Stomach (tissue), 9 donors: ENCODE results near the gene CHIC2. TPM values are rescaled to one million over a fixed set of nuclear protein-coding genes. Genes with fewer than 3 reads are reported as not detected.
"Not testable (repeated sequence)": the region's sequence is repeated elsewhere in the genome, so short reads cannot be mapped to it uniquely, and the experiment has no call there.

Source experiments
- DNase-seq, 2 donors: peaks; one replicate each; pipeline versions ENCODE4 v3.0.0 to v3.0.0-alpha.2; 2013 to 2019
- H3K27ac ChIP-seq, 5 donors: fragments of 200-600 bp in 4 of 5; sonication (generic) in 4 of 5; one replicate each; pipeline ENCODE4 v1.5.1; 2013 to 2019; ENCODE audit warnings: mild to moderate bottlenecking in 1 of 5, moderate library complexity in 1 of 5
- H3K27me3 ChIP-seq, 3 donors: fragments of 200-600 bp; sonication (generic); one replicate each; pipeline ENCODE4 v1.5.1; 2017 to 2019; ENCODE audit warnings: mixed run types in 1 of 3
- H3K36me3 ChIP-seq, 4 donors: fragments of 200-600 bp; sonication (generic); 1 replicate in 3 of 4; 2 replicates in 1 of 4; pipeline ENCODE4 v1.5.1; 2016 to 2019
- H3K4me1 ChIP-seq, 4 donors: fragments of 200-600 bp; sonication (generic); one replicate each; pipeline ENCODE4 v1.5.1; 2016 to 2019
- H3K4me3 ChIP-seq, 4 donors: fragments of 200-600 bp; sonication (generic) in 3 of 4; one replicate each; pipeline ENCODE4 v1.5.1; 2016 to 2019; ENCODE audit warnings: mild to moderate bottlenecking in 1 of 4
- H3K9me3 ChIP-seq, 4 donors: fragments of 200-600 bp; sonication (generic); one replicate each; pipeline ENCODE4 v1.5.1; 2016 to 2019
- EP300 ChIP-seq: sonication (generic); formaldehyde crosslinking; IDR thresholded peaks from one replicate; pipeline ENCODE4 v1.6.1; 2017; ENCODE audit warnings: antibody characterized with exemption
- POLR2A ChIP-seq, 4 donors: fragments of 450-650 bp; IDR thresholded peaks; one replicate each; pipeline ENCODE4 v1.6.1; 2016; ENCODE audit warnings: antibody characterized with exemption in 4 of 4, control low read depth in 2 of 4, mild to moderate bottlenecking in 1 of 4, moderate library complexity in 1 of 4
- POLR2AphosphoS5 ChIP-seq, 3 donors: sonication (generic); formaldehyde crosslinking; IDR thresholded peaks; one replicate each; pipeline ENCODE4 v1.6.1; 2016; ENCODE audit warnings: antibody characterized with exemption in 3 of 3
- WGBS, 5 donors: extraction: QIAGEN DNeasy Blood & Tissue Kit in 3 of 5; methylation state at CpG; one replicate each; pipeline versions ENCODE4 v1.1.5 to v1.1.7; 2013 to 2018; 5-methylcytosine and 5-hydroxymethylcytosine counted together
- intact Hi-C: fragments of 100-400 bp; cut with DNase I; formaldehyde crosslinking; loops from one replicate; pipeline ENCODE4 v1.15.1; 2023; ENCODE audit warnings: low total_unique reads
- polyA plus RNA-seq, 3 donors: library from polyadenylated mRNA; stranded (reverse); fragments of 200-250 nt; gene quantifications; one replicate each; pipeline ENCODE4 v1.2.3, GENCODE V29; 2013
- total RNA-seq, 5 donors: library from RNA; depleted of rRNA; stranded (reverse); fragments of >200 nt; gene quantifications; one replicate each; pipeline versions ENCODE4 v1.1.0 to v1.2.3, GENCODE V29; 2014 to 2016
- TF ChIP-seq, protein P1 (sequence below), 7 experiments: fragments of 450-650 bp in 4 of 7; fragments of 200-600 bp in 3 of 7; sonication (generic) in 3 of 7; IDR thresholded peaks; one replicate each; pipeline ENCODE4 v1.5.1; 2016 to 2019; ENCODE audit warnings: antibody characterized with exemption in 7 of 7, control low read depth in 2 of 7, mild to moderate bottlenecking in 1 of 7
- donor health status: healthy with polysubstance abuse.
- donor health status: Bipolar disorder and iron deficiency.
- donor health status: healthy.

CHIC2 gene
- total and polyA plus RNA-seq, 8 donors = 9.8 to 128 (median 27.2) TPM

DNA sequence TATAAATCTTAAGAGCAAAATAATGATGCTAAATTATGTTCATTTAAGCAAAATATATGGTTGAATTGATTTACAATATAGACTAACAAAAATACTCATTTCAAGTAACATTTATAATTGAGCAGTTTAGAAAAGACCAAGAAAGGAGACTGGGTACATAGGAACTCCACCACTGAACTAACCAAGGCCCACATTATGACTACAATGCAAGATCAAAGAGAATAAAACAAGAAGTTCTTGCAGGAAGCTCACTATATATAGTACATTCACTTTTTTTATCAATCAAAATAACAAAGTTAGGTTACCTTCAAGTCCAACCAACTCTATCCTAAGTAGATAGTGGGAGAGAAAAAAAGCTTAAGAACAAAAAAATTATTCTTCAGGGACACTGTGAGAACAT, 8.0 kb downstream of the CHIC2 start:
- Histone ChIP-seq H3K27ac (no peak overlapping the region), H3K4me1 (peaks cover 17 to 91% (median 47%) of the 10 kb centered on the region in 4 donors)
- TF ChIP-seq POLR2A (IDR thresholded peaks at IDR 0.05) (no peak), POLR2AphosphoS5 (IDR thresholded peaks at IDR 0.05) (no peak), EP300 (no peak)
- TF ChIP-seq, protein P1, sequence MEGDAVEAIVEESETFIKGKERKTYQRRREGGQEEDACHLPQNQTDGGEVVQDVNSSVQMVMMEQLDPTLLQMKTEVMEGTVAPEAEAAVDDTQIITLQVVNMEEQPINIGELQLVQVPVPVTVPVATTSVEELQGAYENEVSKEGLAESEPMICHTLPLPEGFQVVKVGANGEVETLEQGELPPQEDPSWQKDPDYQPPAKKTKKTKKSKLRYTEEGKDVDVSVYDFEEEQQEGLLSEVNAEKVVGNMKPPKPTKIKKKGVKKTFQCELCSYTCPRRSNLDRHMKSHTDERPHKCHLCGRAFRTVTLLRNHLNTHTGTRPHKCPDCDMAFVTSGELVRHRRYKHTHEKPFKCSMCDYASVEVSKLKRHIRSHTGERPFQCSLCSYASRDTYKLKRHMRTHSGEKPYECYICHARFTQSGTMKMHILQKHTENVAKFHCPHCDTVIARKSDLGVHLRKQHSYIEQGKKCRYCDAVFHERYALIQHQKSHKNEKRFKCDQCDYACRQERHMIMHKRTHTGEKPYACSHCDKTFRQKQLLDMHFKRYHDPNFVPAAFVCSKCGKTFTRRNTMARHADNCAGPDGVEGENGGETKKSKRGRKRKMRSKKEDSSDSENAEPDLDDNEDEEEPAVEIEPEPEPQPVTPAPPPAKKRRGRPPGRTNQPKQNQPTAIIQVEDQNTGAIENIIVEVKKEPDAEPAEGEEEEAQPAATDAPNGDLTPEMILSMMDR (IDR thresholded peaks at IDR 0.05) = no peak

DNA sequence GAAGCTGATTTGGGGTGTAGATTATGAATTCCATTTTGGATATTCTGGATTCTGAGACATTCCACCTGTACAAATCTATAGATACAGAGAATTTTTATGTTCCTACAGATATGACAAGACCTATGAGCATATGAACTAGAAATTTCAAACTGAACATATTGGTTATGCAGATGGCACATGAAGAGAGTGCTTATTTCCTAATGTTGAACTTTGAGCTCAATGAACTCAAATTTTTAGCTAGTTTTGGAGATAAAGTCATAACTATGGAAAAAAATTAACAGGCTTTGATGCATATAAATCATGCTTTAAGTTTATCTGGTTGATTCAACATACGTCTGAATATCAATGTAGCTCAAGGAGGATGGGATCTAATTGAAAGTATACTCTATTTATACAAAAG, 8.9 kb downstream of the CHIC2 start:
- H3K27ac ChIP-seq = no peak overlapping the region

More for the DNA sequence above, 8.0 kb downstream of the CHIC2 start:
- H3K4me3 ChIP-seq = no peak overlapping the region
- no peaks in the 10 kb centered on the region for H3K36me3 ChIP-seq
- H3K9me3 ChIP-seq = no peaks in the 10 kb centered on the region
- intact Hi-C loops = no loop called here
- DNase-seq = no peak
- H3K27me3 ChIP-seq = no peaks in the 10 kb centered on the region

DNA sequence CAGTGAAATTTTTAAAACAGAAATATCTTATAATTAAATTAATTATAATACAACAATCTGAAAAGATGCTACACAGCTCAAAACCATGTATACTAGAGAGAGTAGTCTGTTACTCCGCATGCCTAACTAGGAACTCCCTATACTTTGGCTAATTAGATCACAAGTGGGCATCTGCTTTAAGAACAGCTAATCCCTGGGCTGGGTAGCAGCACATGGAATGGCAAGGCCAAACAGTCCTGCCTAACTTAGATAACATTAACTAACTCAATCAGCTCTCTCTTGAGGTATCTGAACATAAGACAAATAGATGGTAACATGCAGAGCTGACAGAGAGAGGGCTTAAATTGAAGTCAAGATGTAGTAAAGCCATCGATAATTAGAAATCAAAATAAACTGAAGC, 9.9 kb downstream of the CHIC2 start:
- Histone ChIP-seq H3K4me1 (peaks cover 19 to 91% (median 49%) of the 10 kb centered on the region in 4 donors), H3K36me3 (no peaks in the 10 kb centered on the region), H3K9me3 (no peaks in the 10 kb centered on the region), H3K27ac (no peak overlapping the region), H3K27me3 (no peaks in the 10 kb centered on the region), H3K4me3 (no peak overlapping the region)
- intact Hi-C loops = no loop called here
- TF ChIP-seq POLR2AphosphoS5 (IDR thresholded peaks at IDR 0.05) (no peak), POLR2A (IDR thresholded peaks at IDR 0.05) (no peak), EP300 (no peak)
- TF ChIP-seq, protein P1 (IDR thresholded peaks at IDR 0.05) = no peak
- WGBS, 5 donors = 94 to 100% (median 95%) methylated on average over 2 of the region's 2 CpGs
- no peak for DNase-seq

More for the DNA sequence above, 8.9 kb downstream of the CHIC2 start:
- H3K9me3 ChIP-seq = no peaks in the 10 kb centered on the region
- intact Hi-C loops = no loop called here
- H3K27me3 ChIP-seq = no peaks in the 10 kb centered on the region
- no peak for DNase-seq
- 91 to 98% (median 95%) methylated on average over 1 of the region's 1 CpG for WGBS, 5 donors
- TF ChIP-seq EP300 = no peak
- TF ChIP-seq POLR2A (IDR thresholded peaks at IDR 0.05) = no peak
- TF ChIP-seq, protein P1 (IDR thresholded peaks at IDR 0.05) = no peak
- TF ChIP-seq POLR2AphosphoS5 (IDR thresholded peaks at IDR 0.05) = no peak
- H3K36me3 ChIP-seq = no peaks in the 10 kb centered on the region
- H3K4me1 ChIP-seq = peaks cover 15 to 91% (median 47%) of the 10 kb centered on the region in 4 donors
- H3K4me3 ChIP-seq = no peak overlapping the region

DNA sequence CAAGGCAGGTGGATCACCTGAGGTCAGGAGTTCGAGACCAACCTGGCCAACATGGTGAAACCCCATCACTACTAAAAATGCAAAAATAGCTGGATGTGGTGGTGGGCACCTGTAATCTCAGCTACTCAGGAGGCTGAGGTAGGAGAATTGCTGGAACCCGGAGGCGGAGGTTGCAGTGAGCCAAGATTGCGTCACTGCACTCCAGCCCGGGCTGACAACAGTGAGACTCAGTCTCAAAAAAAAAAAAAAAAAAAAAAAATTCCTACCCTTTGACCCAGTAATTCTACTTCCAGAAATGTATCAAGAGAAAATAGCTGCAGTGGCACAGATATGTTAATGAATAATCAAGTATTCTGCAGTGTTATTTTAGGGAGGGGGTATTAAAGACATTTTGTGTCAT, 11.1 kb downstream of the CHIC2 start:
- H3K4me1 ChIP-seq = peaks cover 19 to 84% (median 46%) of the 10 kb centered on the region in 4 donors
- DNase-seq, H3K27ac ChIP-seq, H3K36me3 ChIP-seq, intact Hi-C loops, H3K9me3 ChIP-seq, H3K27me3 ChIP-seq, H3K4me3 ChIP-seq: not testable (repeated sequence)
- WGBS, 5 donors = 79 to 87% (median 84%) methylated on average over 5 of the region's 5 CpGs

DNA sequence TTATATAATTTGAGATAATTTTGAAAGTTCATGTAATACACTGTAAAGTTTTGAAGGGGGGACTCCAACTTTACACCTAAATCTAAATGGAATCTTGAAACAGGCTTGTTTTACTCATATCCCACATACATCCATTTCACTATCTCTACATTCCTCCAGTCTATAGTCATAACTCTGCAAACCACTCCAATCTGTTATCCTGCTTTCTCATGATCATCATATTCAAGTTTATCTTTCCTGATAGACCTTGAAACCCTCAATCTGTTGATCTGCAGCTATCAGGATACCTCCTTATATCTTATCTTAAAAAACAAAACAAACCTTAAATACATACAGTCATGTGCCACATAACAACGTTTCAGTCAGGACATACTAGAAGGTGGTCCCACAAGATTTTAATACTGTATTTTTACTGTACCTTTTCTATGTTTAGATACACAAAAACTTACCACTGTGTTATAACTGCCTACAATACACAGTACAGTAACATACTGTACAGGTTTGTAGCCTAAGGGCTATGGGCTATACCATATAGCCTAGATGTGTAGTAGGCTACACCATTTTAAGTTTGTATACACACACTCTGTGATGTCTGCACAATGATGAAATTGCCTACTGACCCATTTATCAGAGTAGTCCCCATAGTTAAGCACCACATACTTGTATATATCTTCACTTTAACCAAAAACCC, 14.0 kb downstream of the CHIC2 start:
- WGBS, 5 donors = 11 to 34% (median 25%) methylated on average over 1 of the region's 1 CpG
- no peak overlapping the region for H3K4me3 ChIP-seq
- H3K36me3 ChIP-seq = peaks cover 0 to 15% (median 12%) of the 10 kb centered on the region in 4 donors
- TF ChIP-seq EP300 = no peak
- TF ChIP-seq POLR2AphosphoS5 (IDR thresholded peaks at IDR 0.05) = no peak
- TF ChIP-seq, protein P1 (IDR thresholded peaks at IDR 0.05) = no peak
- TF ChIP-seq POLR2A (IDR thresholded peaks at IDR 0.05) = no peak
- H3K27ac ChIP-seq = no peak overlapping the region
- no peaks in the 10 kb centered on the region for H3K9me3 ChIP-seq
- H3K4me1 ChIP-seq = peaks cover 7 to 61% (median 30%) of the 10 kb centered on the region in 4 donors
- no peak for DNase-seq
- intact Hi-C loops = no loop called here
- no peaks in the 10 kb centered on the region for H3K27me3 ChIP-seq

DNA sequence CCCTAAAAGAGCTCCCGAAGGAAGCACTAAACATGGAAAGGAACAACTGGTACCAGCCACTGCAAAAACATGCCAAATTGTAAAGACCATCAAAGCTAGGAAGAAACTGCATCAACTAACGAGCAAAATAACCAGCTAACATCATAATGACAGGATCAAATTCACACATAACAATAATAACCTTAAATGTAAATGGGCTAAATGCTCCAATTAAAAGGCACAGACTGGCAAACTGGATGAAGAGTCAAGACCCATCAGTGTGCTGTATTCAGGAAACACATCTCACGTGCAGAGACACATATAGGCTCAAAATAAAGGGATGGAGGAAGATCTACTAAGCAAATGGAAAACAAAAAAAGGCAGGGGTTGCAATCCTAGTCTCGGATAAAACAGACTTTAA, 20.8 kb downstream of the CHIC2 start:
- peaks cover 4 to 49% (median 42%) of the 10 kb centered on the region in 4 donors for H3K36me3 ChIP-seq
- 81 to 97% (median 87%) methylated on average over 2 to 4 of the region's 4 CpGs for WGBS, 5 donors
- H3K27me3 ChIP-seq, H3K4me3 ChIP-seq, H3K4me1 ChIP-seq, H3K9me3 ChIP-seq, intact Hi-C loops, DNase-seq, H3K27ac ChIP-seq: not testable (repeated sequence)
